ENCODE data around the gene UBAC1. TPM values are rescaled to one million over a fixed set of nuclear protein-coding genes. Genes with fewer than 3 reads are reported as not detected.

UBAC1 gene
- total RNA-seq, 1 experiment from 2014 or later, result 58.2 TPM

DNA sequence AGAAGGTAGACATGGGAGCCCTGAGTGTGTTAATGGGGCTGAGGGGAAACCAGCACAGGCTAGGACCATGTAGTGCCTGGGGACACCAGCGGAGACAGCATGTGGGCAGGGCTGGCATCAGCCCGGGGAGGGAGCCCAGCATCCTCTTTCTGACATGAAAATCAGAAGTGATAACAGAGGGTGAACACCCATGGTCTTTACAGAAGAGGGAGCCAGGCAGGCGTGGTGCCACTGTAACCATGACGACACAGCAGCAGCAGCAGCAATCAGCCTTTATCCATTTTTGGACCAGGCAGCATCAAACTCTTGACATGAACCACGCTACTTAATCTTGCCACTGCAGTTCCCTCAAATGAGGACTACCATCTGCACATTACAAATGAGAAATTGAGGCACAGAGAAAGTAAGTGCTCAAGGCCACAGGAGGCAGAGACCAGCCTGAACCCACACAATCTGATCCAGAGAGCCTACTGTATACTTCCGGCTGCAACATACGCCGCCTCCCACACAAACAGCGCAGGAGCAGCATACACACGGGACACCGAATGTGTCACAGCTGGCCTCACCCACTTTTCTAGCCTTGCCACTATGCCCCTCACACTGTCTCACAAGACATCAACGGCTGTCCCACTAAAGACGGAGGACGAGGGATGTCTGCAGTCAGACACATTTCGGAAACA lies 77.6 kb downstream of the UBAC1 start:
- Histone ChIP-seq H3K27me3 (replicated peaks; ENCODE audit: insufficient read depth, low read depth, low read length, poor library complexity) (no peaks in the 10 kb centered on the region), H3K27ac (ENCODE audit: low read depth, low read length, poor library complexity, severe bottlenecking) (no peak overlapping the region), H3K4me1 (ENCODE audit: insufficient read depth, low read length, poor library complexity, severe bottlenecking) (peaks cover 35% of the 10 kb centered on the region), H3K4me3 (ENCODE audit: low read depth, low read length, poor library complexity, severe bottlenecking) (no peak overlapping the region), H3K36me3 (ENCODE audit: insufficient read depth, low read length, poor library complexity, severe bottlenecking) (no peaks in the 10 kb centered on the region), H3K9me3 (ENCODE audit: low read depth, low read length, poor library complexity, severe bottlenecking) (no peaks in the 10 kb centered on the region)
- TF ChIP-seq, protein P1, sequence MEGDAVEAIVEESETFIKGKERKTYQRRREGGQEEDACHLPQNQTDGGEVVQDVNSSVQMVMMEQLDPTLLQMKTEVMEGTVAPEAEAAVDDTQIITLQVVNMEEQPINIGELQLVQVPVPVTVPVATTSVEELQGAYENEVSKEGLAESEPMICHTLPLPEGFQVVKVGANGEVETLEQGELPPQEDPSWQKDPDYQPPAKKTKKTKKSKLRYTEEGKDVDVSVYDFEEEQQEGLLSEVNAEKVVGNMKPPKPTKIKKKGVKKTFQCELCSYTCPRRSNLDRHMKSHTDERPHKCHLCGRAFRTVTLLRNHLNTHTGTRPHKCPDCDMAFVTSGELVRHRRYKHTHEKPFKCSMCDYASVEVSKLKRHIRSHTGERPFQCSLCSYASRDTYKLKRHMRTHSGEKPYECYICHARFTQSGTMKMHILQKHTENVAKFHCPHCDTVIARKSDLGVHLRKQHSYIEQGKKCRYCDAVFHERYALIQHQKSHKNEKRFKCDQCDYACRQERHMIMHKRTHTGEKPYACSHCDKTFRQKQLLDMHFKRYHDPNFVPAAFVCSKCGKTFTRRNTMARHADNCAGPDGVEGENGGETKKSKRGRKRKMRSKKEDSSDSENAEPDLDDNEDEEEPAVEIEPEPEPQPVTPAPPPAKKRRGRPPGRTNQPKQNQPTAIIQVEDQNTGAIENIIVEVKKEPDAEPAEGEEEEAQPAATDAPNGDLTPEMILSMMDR (conservative IDR thresholded peaks at IDR 0.05; ENCODE audit: low read depth, low read length), result no peak
- TF ChIP-seq EZH2 (IDR thresholded peaks at IDR 0.05; ENCODE audit: borderline replicate concordance, low read depth, low read length, poor library complexity, severe bottlenecking), result no peak
- DNase-seq (ENCODE audit: low spot score), result no peak
- BruUV-seq (replicated peaks), result no TSS peak
- POLR2A ChIA-PET (ENCODE audit: low non-redundant PET), result no interaction called here
- intact Hi-C loops (cut with micrococcal nuclease; ENCODE audit: unreplicated experiment), result no loop called here
- CTCF ChIA-PET, result interaction anchor here (0.6 kb wide), 1 partner anchor 41 kb away, joined by 3 read pairs; no protein-coding TSS in a partner anchor

Other genes with a start within 250 kb of the UBAC1 start
- gene CAMSAP1, start 53.8 kb downstream of the UBAC1 start, total RNA-seq (2021), result 51.0 and 52.3 TPM in 2 replicates
- gene NACC2, start 133.9 kb upstream of the UBAC1 start, total RNA-seq (2021), result 19.5 and 22.7 TPM in 2 replicates
- gene TMEM250, start 157.5 kb upstream of the UBAC1 start, total RNA-seq (2021), result 44.7 and 48.4 TPM in 2 replicates
- 0.11 TPM in 1 of 2 replicates, not detected in the other for gene LHX3, start 243.8 kb upstream of the UBAC1 start, total RNA-seq (2021)